ENCODE results near the gene PCGF3.
"Not testable (repeated sequence)": the region's sequence is repeated elsewhere in the genome, so short reads cannot be mapped to it uniquely, and the experiment has no call there.

The PCGF3 gene

DNA sequence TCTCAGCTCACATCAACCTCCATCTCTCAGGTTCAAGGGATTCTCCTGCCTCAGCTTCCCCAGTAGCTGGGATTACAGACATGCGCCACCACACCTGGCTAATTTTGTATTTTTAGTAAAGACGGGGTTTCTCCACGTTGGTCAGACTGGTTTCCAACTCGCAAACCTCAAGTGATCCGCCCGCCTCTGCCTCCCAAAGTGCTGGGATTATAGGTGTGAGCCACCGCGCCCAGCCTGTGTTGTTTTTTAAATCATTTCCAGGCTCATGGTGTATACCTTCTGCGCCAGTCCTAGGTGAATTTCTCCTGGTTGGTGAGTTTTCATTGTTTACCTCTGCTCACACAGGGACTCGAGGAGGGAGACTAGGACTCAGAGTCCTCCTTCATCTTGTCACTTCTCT is 74.6 kb downstream of the PCGF3 start:
- DNase-seq (ENCODE audit: low read depth in 4 of 4, low spot score in 1 of 4): not testable (repeated sequence)

DNA sequence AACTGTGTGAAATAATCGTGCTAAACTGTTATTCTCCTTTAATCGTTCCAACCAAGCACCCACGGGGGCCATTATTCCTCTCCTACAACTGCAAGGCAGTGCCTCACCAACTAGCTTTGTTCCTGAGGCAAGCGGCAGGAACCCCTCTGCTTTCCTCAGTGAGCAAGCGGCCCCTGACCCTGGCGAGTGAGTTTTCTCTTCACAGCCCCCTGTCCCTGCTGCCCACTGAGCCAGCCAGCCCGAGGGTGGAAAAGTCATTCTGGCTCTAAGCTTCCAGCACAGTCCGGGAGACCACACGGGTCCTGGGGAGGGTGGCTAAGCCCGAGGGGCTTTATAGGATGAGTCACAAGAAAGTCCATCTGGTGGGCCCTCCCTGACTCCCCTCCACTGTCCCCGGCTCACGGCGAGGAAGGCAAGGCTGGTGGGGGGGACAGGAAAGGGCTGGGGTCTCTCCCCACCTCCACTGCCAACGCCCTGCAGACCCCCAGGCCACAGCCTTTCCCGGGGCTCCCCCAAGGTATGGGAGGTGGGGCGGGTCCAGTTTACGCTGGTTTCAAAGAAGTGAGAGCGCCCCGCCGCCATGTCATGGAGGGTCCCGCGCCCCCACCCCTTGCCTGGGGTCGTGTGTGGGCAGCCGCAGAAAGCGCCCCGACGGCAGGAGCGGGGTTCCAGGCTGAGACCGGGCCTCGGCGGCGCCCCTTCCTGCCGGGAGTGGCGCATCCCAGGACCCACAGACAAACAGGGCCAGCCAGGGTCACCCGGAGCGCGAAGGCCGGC is 75.3 kb downstream of the PCGF3 start:
- DNase-seq (ENCODE audit: low read depth in 4 of 4, low spot score in 1 of 4): no peak

DNA sequence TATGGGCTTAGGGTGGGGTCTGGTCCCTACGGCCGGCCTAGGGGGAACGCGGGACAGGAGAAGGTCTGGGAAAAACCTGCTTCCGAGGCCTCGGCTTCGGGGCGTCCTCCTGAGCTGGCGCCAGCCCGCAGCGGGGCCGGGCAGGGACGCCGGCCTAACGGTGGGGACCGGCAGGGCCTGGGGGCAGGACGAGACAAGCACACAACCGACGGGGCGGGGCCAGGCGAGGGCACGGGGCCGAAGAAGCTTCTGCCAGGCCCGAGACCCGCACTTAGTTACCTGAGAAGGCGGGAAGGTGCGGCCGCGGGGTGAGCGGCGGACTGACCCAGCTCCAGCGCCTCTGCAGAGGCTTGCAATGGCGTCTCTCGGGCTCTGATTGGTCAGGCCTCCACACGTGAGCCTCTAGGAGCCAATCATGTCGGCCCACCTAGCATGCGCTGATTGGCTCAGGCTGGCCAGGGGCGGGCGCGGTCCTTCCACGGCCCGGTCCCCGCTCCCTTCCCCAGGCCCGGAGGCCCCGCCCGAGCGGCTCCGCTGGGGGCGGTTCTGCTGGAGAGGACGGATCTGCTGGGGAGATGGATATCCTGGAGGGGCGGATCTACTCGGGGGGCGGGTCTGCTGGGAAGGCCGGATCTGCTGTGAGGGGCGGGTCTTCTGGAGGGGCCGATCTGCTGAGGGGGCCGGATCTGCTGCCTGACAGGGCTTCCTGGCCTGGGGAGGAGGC is 76.0 kb downstream of the PCGF3 start:
- peak; percentile 86 to 98 (median 94) for DNase-seq (ENCODE audit: low read depth in 4 of 4, low spot score in 1 of 4)

DNA sequence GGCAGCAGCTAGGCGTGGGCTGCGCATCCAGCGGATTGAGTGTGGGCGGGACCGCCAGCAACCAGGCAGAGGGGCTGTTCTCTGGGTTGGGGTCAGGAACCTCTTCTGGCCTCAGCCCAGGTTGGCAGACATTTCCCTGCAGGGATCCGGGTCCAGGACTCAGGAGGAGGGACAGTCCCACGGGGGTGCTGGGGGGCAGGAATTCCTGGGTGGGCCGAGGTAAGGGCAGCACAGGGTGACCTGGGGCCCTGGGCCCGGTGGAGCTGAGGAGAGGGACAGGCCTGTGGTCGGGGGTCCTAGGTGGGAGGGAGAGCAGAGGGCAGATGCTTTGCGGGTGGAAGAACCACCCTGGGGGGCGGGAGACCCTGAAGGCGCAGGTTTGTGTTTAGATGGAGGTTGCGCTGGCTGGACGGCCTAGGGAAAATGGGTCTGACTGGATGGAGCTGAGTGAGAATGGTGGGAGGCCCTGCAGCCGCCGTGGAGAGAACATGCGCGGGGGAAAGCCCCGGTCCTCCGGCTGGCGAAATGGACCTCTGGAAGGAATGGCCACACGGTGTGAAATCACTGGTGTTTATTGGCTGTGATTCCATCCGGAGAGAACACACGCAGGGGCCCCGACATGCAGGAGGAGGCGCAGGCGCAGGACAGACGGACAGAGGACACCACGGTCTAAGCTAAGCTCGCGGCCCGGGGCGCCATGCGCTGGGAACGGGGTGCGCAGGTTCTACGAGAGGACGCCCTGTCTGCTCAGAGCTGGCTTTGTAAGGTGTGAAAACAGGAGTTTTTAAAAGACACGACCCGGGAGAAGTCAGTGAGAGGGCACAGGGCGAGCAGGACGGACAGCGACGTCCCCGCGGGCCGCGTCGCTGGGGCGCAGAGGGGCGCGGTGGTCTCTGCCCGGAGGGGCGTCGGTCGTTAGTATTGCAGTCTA is 79.0 kb downstream of the PCGF3 start:
- no peak for DNase-seq (ENCODE audit: low read depth in 4 of 4, low spot score in 1 of 4)

DNA sequence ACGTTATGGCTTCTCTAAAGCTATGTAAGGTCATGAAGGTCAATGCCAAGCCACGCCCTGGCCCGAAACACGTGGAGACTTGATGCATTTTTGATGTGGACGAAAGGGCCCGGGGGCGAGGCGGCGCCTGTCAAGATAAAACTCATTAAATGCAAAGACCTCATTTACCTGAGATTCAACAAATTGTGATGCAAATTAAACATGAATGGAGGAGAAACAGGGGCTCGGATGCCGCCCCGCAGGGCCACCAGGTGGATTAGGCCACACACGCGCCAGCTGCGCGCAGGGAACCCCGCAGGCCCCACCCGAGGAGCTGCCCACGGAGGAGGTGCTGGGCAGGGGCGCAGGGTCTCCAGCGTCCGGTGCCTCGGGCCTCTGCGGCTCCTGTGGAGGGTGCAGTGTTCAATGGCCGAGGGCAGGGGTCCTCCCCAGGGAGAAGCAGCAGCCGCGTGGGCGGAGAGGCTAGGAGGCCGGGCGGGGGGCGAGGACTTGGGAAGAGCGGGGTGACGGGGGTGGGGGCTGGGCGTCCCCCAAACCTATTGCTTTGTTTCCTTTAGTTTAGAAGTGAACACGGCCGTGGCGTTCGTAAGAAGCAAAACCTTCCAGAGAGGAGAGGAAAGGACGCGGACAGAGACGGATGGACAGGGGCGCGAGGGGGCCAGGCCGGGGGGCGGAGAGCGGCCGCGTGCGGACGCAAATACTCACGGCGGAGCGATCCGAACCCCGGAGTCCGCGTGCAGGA is 79.9 kb downstream of the PCGF3 start:
- DNase-seq (ENCODE audit: low read depth in 4 of 4, low spot score in 1 of 4): no peak

DNA sequence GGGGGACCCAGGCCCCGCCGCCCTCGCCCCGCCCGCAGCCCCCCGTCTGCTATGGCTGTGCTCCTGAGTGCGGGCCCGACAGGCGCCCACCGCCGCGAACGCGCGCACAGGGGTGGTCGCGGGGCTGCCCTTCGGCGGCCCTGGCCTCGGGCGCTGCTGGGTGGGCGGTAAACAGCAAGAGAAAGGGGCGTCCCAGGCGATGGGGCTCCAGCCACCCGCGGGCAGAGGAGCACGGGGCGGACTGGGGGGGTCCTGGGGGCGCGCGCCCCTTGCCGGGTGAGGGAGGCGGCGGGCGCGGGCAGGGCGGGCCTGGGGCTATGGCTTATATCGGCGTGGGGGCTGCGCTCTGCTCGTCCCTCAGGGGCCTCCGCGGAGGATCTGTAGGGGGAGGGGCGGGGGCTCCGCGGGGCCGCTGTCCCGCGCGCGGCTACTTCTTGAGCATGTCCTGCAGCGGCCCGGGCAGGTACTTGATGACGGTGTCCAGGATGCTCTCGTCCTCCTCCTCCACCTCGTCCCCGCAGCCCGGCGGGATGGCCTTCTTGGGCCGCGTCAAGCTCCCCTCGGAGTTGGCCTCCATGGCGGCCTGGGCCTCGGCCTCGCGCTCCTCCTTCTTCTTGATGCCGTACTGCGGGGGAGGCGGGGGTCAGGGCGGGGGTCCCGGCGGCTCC is 80.6 kb downstream of the PCGF3 start:
- no peak for DNase-seq (ENCODE audit: low read depth in 4 of 4, low spot score in 1 of 4)

DNA sequence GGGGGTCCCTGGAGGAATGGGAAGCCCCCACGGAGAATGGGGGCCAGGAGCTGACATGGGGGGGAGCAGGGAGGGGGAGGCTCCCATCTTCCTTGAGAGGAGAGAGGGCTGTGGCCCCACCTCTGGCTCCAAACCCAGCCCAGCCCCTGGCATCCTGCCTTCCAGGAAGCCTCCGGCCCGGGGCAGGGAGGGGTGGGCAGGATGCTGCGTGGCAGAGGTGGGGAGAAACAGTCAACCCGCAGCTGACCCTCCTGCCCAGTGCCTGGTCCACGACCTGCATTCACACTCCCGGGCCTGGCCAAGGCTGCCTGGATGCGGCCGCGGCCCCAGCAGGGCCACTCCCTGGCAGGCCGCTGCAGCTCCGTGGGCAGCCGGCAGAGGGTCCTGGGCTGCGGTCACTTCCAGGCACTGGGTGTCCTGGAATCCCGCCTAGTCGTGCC is 81.2 kb downstream of the PCGF3 start:
- no peak for DNase-seq (ENCODE audit: low read depth in 4 of 4, low spot score in 1 of 4)

DNA sequence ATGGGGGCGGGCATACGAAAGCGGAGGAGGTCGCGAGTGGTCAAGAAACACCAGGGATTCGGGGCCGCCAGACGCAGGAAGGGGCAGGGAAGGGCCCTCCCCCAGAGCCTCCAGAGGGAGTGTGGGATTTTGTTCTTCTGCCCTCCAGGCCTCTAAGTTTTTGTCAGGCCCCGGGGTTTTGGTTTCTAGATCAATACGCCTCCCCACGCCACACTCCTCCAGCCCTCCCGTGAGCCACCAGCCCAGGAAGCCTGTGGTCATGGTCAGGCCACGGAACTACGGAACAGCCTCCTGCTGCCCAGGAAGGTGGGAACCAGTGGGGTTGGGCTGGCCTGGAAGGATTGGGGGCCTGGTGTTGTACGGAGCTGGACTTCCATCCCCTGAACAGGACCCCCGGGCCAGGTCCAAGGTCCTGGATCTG is 81.9 kb downstream of the PCGF3 start:
- DNase-seq (ENCODE audit: low read depth in 4 of 4, low spot score in 1 of 4): no peak

DNA sequence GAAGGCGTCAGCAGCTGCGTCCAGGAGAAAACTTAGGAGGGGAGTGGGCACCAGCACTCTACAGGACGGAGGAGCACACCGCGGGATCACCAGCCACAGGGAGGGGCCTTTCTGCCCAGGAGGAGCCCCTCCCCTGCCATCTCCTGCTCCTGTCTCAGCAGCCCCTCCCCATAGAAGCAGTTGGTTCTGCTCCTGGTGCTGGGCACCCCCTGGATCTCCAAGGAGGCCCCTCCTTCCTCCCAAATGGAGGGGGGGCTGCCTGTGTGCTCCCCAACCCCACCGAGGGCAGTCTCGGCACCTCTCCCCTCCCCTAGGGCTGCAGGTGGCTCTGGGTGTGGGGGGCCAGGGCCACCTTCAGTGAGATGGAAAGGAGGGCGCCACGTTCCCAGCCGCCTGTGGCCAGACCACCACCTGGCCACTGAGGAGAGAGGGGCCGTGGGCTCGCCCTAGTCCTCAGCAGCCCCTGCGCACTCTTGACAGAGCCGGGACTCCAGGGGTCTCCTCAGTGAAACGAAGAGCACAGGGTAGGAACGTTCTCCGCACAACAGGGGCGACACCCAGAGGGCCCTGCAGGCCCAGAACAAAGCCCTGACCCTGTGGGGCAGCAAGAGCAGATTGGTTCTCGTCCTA is 82.5 kb downstream of the PCGF3 start:
- no peak for DNase-seq (ENCODE audit: low read depth in 4 of 4, low spot score in 1 of 4)

DNA sequence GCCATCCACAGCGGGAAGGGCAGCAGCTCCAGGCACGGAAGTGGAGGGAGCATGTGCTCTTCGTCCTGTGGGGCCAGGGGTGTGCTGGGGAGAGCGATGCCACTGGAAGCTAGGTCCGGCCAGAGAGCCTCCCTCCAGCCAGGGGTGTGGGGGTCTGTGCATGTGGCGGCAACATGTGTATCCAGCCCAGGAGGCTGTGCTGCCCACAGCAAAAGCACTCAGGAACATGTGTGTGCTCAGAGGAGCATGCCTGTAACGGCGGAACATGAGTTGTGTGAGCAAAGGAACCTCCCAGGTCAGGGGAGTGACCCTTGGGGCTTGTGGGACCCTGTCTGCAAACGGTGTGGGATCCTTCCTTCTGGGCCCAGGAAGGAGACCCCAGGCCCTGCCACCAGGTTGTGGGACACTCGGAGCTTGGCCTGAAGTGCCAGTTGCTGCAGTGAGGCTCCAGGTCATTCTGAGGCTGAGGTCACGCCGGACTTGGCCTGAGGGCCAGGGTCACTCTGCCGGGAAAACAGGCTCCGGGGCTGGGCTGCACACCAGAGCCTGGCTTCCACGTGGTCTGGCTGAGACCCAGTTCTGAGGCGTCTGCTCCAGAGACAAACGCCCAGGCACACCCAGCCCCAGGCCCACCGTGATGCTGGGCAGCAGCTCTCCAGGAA is 83.1 kb downstream of the PCGF3 start:
- no peak for DNase-seq (ENCODE audit: low read depth in 4 of 4, low spot score in 1 of 4)

DNA sequence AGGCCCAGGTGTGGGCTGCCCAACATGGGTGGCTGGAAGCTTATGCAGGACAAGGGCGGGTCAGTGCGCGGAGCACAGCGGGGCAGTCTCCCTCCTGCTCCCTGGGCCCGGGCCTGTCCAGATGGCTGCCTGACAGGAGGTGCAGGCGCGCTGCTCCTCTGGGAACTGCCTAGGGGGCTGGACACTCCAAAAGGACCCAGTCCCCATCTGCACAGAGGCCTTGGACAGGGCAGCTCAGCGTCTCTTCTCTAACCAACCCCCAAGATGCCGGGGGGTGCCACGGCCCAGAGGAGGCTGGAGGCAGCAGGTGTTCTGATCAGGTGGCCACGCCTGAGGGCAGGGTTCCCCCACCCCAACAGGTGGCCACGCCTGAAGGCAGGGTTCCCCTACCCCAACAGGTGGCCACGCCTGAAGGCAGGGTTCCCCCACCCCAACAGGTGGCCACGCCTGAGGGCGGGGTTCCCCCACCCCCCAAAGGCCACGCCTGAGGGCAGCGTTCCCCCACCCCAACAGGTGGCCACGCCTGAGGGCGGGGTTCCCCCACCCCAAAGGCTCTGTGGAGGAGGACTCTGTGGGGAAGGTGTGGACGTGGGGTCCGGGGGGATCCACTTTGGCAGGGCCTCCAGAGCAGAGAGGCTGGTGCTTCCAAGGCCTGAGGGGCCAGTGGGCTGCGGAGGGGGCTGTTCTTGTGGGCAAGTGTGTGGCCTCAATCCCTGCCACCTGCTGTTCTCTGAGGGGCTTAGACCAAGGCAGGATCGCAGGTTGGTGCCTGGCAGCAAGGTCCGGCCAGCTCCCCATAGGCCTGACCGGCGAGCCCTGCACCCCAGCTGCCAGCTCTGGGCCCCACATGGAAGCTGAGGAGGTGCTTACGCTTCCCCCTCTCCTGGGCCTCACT is 84.2 kb downstream of the PCGF3 start:
- DNase-seq (ENCODE audit: low read depth in 4 of 4, low spot score in 1 of 4): no peak

DNA sequence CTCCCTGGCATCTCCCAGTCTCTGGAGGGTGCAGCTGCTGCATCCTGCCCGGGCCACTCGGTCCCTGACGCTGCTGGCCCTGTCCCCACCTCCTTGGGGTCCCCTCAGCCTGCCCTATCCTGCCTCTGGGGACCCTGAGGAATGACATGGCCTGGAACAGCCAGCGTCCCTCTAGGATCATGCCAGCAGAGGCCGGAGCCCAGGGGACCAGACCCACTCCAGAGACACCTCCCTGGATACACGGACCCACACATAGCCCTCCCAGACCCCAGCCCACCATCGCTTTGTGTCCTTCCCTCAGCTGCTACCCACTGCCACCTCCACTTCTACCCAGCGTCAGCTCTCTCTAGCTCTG is 84.8 kb downstream of the PCGF3 start:
- DNase-seq (ENCODE audit: low read depth in 4 of 4, low spot score in 1 of 4): no peak

DNA sequence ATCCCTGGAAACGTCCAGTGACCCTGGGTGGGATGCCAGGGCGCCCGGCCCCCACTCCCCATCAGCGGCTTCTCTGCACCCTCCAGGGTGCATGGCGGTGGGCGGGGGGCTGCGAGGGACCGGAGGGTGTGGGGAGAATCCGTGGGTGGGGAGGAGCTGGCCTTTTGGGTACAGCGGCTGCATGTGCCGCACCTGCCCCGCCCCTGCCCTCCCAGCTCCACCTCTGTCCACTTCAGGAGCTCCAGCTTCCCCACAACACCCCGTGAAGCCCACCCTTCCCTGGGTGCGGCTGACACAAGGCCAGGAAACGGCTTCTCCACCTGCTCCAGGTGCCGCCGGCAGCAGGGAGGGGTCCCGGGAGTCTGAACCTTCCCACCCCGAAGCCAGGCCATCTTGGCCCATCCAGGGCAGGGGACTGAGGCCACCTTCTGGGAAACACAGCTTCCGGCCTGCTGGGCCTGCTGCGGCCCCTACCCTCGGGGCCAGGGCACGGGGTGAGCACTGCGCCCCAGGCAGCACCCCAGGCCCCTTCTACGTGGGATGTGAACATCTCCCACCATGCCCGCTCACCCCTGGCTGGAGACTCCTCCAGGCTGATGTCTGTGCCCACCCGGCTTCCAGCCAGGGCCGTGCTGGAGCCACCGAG is 85.7 kb downstream of the PCGF3 start:
- no peak for DNase-seq (ENCODE audit: low read depth in 4 of 4, low spot score in 1 of 4)

DNA sequence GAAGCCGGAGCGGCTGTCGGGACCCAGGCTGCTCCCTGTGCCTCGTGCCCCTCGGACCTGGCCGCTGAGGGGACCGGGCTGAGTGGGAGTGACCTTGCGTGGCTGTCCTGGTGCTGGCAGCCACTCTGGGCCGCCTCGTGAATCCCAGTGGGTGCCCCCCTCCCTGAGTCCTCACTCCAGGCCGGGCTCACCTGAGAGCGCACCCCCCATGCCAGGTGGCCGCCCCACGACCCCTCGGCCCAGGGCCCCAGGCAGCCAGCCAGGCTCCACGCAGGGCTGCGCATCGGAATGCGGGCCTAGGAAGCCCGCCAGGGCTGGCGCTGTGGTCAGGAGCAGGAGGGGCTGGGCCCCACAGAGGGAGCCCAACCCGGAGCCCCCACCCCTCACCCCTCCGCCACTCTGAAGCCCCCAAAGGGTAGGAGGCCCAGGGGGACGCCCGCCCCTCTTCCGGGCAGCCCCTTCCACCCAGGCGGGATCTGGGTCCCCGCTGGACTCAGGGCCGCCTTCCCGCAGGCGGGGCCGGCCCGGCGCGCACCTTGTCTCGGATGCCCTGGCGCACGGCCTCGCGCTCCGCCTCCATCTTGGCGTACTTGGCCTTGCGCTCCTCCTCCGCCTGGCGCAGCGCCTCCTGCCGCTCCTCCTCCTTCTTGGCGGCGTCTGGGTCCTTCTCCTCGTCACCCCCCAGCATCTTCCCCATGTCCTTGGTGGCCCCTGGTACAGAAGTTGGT is 86.4 kb downstream of the PCGF3 start:
- DNase-seq (ENCODE audit: low read depth in 4 of 4, low spot score in 1 of 4): peak in 3 of 4 experiments; percentile 33 to 43 (median 34)

DNA sequence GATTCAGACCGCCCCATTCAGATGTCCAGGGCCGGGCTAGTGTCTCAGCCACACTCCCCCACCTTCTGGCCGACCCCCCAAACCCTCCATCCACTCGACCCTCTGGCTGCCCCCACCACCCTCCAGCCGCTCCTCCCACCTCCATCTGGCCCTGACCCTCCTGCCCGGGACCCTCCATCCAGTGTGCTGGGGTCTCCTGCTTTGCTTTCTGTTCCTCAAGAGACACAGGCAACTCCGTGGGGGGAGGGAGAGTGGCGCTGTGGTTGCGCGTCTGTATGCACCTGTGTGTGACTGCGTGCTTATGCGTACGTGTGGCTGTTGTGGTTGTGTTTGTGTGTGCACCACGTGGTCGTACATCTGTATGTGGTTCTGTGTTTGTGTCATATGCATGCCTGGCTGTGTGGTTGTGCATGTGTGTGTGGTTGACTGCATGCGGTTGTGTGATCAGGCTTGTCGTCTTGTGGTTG is 87.0 kb downstream of the PCGF3 start:
- no peak for DNase-seq (ENCODE audit: low read depth in 4 of 4, low spot score in 1 of 4)

DNA sequence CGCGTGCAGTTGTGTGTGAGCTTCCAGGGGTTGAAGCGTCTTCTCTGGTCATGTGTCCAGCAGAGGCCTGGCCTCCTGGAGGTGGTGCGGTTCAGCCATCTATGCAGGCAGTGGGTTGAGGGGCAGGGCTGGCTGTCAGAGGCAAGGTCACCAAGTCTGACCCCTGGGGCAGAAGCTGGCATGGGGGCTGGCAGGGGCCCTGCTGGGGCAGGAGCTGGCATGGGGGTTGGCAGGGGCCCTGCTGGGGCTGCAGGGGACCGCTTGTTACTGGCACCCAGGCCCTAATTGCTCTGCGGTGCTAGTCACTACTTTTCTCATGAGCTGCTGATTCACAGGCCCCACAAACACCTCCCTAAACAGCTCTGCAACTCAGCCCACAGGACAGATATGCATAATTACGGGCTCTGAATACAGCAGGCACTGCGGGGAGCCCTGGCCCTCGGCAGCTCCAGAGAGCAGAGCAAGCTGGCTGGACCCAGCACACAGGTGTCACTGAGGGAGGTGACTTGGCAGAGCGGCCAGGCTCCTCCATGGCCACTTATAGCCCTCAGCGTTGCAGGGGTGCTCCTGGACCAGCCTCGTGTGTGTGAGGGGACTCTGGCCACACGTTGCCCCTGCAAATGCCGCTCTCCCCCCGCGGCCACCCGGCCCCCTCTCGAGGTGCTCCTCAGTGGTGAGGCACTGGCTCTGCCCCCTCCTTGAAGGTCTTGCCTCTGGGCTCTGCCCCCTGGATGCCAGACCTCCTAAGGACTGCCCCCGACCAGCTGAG is 87.6 kb downstream of the PCGF3 start:
- no peak for DNase-seq (ENCODE audit: low read depth in 4 of 4, low spot score in 1 of 4)

All from stimulated activated CD4-positive, alpha-beta T cell treated with anti-CD3 and anti-CD28 coated beads, Interleukin-1b, Interleukin-23, amount 100 ng/mL, for 24 hours (primary cell).